Dermis microvascular lymphatic vessel endothelial cell (primary cell): ENCODE measurements around the gene LRIF1. TPM values are rescaled to one million over a fixed set of nuclear protein-coding genes. Genes with fewer than 3 reads are reported as not detected.
"Not testable (repeated sequence)": the region's sequence is repeated elsewhere in the genome, so short reads cannot be mapped to it uniquely, and the experiment has no call there.

Source experiments
- DNase-seq, 2 donors: peaks; one replicate each; pipeline versions ENCODE4 v3.0.0 to v3.0.0-alpha.2; 2010; ENCODE audit warnings: low read depth in 2 of 2
- total RNA-seq: library from RNA; depleted of rRNA; stranded (reverse); fragments of >200 nt; gene quantifications from 2 replicates; pipeline ENCODE4 v1.2.1, GENCODE V29; 2014

The LRIF1 gene, protein sequence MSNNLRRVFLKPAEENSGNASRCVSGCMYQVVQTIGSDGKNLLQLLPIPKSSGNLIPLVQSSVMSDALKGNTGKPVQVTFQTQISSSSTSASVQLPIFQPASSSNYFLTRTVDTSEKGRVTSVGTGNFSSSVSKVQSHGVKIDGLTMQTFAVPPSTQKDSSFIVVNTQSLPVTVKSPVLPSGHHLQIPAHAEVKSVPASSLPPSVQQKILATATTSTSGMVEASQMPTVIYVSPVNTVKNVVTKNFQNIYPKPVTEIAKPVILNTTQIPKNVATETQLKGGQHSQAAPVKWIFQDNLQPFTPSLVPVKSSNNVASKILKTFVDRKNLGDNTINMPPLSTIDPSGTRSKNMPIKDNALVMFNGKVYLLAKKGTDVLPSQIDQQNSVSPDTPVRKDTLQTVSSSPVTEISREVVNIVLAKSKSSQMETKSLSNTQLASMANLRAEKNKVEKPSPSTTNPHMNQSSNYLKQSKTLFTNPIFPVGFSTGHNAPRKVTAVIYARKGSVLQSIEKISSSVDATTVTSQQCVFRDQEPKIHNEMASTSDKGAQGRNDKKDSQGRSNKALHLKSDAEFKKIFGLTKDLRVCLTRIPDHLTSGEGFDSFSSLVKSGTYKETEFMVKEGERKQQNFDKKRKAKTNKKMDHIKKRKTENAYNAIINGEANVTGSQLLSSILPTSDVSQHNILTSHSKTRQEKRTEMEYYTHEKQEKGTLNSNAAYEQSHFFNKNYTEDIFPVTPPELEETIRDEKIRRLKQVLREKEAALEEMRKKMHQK
- 8.5 and 9.4 TPM in 2 replicates for total RNA-seq

DNA sequence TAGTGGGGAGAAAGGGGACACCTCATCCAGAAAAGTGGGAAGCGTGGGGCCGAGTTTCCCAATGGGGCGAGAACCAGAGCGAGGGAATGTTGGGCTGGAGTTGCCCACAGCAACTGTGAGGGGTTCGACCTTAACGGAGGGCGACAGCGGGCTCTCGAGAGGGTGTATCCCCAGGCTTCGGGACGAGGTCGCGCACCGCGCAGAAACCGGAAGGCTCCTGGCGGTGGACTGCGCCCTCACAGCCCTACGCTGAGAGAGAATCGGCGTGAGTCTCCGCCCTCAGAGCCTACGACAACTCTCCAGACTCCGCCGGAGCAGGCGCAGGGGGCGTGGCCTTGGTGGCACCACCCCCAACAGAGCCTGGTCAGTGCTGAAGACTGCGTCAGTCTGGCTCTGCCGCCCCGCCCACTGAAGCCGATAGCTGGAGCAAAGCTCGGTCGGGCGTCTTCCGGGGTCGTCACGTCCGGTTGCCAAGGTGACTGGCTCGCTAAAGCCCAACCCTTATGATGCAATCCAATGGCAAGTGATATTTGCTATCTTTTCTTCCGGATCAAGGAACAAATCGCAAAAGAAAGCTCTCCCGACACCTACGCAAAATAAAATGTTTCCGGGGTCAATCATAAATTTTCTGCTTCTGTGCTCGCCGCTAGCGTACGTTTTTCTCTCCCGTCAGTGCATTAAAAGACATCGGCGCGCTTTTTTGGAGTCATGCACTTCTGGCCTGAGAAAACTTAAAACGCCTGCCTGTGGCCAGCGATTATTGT, at the start of gene LRIF1:
Gene LRIF1, minus strand, starts transcription at position 232 of the 764 bp plus-strand sequence. CDS start 234 bp downstream, outside the sequence.
- peak; percentile 98 to 100 for DNase-seq

DNA sequence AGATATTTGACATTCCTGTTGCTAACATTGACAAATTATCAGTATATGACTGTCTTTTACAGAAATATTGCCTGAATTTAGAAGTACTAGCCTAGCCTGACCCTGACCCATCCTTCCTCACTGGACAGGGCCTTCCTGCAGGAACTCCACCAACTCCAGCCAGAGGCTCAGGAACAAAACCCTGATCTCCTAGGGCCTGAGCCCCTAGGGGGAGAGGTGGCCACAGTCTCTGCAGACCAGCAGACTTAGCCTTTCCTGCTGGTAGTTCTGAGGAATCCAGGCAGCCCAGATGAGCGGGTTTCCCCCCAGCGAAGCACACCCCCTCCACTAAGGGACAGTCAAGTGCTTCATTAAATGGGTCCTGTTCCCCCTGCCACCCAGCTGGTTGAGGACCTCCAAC, 44.3 kb upstream of the LRIF1 start:
- DNase-seq = no peak

DNA sequence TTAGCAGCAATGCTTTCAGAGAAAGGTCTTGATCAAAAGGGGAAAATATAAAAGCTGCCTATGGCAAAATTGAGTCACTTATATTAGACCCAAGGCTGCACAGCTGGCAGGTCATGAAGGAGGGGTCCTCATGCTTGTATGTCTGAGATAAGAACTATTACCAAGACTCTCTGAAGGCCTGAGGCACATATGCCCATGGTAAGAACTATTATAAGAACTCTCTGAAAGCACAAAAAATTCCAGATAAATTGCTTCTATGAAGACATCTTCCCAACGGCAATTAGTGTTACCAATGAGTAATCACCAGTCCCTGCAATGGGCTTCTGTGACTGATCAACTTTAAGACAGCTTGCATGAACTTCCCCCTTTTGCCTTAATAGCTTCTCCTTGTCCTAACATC, 42.8 kb upstream of the LRIF1 start:
- no peak for DNase-seq

DNA sequence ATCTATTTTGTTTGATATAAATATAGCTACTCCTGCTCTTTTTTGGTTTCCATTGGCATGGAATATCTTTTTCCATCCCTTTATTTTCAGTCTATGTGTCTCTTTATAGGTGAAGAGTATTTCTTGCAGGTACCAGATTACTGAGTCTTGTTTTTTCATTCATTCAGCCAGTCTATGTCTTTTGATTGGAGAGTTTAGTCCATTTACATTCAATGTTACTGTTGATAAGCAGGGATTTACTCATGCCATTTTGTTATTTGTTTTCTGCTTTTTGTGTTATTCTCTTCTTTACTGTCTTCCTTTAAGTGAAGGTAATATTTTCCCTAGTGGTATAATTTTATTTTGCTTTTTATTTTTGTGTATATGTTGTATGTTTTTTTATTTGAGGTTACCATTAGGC, 35.9 kb upstream of the LRIF1 start:
- not testable (repeated sequence) for DNase-seq

DNA sequence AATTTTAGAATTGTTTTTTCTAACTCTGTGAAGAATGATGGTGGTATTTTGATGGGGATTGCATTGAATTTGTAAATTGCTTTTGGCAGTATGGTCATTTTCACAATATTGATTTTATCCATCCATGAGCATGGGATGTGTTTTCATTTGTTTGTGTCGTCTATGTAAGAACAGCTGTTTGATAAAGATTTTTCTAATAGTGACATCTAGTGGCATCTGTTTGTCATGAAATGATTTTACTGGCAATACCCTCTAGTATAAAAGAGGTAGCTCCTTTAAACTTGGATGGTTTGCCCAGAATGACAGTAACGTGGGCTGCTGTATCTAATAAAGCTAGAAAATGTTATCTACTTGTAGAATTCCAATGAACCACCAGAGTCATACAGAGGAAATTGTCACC, 28.6 kb upstream of the LRIF1 start:
- DNase-seq = peak; percentile 1 to 12

DNA sequence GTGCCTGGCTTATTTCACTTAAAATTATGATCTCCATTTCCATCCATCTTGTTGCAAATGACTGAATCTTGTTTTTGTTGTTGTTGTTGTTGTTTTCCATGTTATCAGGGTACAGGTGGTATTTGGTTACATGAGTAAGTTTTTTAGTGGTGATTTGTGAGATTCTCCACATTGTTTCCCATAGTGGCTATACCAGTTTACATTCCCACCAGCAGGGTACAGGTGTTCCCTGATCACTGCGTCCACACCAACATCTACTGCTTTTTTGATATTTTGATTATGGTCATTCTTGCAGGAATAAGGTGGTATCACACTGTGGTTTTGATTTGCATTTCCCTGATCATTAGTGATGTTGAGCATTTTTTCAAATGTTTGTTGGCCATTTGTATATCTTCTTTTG, 27.6 kb upstream of the LRIF1 start:
- DNase-seq = not testable (repeated sequence)

DNA sequence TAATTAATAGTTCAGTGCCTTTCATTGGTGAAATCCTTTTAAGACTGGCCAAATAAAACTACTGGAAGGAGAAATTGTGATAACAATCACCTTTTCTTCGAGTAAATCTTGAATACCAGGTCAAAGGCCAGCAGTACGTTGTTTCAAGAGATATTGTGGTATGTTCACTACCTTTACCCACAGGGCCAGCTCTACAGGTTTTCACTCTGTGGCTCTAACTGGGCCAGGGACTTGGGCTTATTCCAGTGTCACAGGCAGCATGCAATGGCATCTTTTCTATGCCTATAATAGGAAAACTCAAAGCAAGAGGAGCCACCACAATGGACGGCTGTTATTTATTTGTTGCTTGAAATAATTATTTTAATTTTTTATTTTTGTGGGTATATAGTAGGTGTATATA, 26.8 kb upstream of the LRIF1 start:
- no peak for DNase-seq

DNA sequence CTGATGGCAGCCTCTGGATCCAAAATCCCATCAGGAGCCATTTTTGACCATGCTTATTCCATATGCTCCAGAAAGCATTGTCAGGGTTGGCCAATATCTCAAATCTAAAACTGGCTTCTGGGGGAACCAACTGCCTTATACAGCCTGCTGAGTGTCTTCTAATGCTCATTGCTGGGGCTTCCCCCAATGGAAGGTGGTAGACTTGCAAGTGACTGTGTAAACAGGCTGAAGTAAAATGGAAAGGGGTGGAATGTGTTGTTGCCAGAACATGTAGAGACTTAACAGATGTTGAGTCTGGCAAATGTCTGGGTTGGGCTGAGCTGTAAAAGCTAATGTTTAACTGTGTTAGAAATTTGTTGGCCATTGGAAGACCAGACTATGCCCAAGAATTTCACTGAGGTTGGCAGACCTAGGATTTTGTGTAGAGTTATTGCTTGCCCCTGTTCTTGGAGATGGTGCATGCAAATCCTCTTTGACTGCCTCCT, 22.7 kb upstream of the LRIF1 start:
- no peak for DNase-seq

DNA sequence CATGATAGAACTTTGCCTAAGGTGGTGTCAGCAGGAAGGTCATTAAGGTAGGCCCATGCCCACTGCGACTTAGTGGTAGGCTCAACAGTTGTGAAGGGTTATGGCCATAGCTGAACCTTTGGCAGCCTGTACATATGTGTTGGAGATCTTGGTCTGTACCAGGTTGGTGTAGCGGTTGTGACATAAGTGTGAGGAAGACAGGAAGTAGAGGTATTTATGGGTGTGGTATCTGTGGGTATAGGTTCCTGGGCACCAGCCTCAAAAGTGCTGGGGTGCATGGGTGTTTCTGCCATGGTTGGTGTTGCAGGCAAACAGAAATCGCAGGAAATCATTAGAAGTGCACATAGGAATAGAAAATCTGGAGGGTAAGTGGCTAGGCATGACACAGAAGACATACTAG, 18.6 kb upstream of the LRIF1 start:
- DNase-seq = no peak

DNA sequence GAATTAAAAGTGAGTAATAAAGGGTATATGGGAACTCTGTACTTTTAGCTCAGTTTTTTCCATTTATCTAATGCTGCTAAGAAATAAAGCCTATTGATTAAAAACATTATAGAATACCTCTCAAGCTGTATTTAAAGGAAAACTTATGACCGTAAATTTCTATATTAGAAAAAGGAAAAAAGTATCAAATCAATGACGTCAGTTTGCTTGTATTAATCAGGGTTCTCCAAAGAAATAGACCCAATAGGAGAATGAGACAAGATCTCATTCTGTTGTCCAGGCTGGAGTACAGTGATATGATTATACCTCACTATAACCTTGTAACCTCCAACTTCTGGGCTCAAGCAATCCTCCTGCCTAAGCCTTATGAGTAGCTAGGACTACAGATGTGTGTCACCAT, 15.4 kb upstream of the LRIF1 start:
- no peak for DNase-seq

DNA sequence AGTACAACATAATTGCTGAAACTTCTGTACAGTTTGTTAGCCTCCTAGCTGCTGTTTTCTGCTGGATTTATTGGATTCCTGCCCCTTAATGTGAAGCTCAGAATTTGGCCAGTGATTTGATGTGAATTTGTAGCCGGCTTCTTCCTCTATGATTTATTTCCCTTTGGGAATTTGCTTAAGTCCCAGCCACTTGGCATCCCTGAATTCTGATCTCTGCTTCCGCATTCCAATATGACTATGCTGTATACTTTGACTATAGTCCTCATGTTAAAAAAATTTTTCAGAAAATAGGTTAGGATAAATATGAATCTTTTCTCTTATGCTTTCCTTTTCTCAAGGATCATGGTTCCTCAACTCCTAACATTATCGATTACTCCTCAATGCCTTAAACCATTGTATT, 12.4 kb upstream of the LRIF1 start:
- no peak for DNase-seq

DNA sequence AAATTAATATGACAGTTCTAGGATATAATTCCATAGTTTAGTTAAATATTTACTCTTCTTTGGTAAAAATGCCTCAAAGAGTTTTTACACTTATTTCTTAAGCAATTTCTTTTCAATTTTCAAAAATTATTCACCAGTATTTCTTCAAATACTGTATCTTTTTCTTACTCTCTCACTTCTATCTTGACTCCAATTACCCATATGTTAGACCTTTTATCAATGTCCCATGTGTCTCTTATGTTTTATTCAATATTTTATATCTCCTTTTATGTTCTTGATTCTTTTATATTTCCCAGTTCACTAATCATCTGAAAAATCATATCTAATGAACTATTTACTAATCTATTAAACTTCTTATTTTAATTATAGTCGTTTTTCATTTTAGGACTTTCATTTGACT, 11.5 kb upstream of the LRIF1 start:
- no peak for DNase-seq

DNA sequence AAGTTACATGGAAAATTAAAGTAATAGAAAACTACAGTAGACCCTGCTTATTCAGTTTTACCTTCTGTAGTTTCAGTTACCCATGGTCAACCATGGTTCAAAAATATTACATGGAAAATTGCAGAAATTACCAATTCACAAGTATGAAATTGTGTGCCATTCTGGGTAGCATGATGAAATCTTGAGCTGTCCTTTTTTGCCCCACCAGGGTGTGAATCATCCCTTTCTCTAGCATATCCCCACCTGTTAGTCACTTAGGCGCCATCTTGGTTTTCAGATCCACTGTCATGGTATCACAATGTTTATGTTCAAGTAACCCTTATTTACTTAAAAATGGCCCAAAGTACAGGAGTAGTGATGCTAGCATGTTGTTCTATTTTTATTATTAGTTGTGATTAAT, 3.5 kb upstream of the LRIF1 start:
- DNase-seq = no peak

DNA sequence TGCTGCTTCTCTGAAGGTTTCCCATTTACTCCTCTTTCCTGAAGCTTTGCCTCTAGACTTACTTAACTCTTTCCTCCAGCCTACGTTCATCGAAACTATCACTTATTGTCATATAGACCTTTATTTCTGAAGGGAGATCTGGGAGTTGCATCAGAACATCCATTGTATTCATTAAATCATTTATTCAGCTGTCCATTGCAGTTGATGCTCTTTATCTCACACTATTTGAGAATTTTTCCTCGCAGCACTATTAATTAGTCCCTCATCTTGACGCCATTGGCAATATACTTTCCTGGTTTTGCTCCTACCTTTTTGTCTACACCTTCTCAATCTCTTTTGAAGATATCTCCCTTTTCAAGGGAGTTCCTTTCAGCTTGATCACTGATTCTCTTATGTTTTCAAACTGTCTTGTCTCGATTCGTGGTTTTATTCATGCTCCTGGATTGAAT, 757 bp upstream of the LRIF1 start:
- no peak for DNase-seq

DNA sequence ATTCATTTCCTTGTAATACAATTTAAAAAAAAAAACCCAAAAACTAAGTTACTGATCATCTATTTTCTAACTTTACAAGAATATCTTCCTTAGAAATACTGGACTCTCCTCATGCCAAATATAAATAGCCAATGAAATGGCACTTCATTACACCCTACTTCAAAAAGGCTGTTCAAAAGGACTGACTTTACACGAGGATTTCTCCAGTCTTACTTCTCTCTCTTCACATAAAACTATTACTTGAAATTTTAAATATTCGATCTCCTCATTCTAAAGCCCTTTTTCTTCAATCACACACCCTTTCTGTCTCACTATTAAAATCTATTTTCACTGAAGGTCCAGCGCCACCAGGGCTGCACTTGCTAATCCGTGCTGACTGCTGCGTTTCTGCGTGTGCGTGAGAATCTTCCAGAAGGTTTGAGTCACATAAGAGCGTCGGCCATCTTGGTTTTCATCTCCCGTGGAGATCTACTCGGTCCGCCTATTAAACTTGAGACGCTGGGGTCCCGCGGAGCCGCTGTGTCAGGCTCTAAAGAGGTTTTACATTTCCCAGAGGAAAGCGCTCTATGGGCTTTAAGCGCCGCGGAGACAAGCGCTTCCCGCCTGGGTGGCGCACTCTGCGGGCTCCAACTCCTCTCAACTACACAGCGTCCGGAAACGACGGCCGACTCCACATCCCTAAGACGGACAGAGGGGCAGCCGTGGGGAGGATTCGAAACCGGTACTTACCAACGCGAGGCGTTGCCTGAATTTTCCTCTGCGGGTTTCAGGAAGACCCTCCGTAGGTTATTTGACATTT, 631 bp downstream of the LRIF1 start:
- DNase-seq = peak; percentile 71 to 83

DNA sequence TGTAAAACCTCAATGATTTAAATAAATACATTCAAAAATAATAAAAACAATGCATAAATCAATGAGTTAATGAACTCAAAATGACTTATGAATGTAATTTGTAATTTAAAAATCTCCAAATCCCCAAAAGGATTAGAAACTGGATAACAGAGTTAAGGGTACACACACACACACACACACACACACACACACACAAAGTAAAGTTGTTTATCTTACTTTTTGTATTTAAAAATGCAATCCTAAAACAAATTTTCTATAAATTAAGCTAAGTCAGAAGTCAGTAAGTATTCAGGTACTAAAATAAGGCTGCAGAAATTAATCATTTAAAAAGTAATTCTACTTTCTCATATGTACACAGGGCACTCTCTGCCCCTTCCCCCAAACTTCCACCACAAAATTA, 1.8 kb downstream of the LRIF1 start:
- no peak for DNase-seq

DNA sequence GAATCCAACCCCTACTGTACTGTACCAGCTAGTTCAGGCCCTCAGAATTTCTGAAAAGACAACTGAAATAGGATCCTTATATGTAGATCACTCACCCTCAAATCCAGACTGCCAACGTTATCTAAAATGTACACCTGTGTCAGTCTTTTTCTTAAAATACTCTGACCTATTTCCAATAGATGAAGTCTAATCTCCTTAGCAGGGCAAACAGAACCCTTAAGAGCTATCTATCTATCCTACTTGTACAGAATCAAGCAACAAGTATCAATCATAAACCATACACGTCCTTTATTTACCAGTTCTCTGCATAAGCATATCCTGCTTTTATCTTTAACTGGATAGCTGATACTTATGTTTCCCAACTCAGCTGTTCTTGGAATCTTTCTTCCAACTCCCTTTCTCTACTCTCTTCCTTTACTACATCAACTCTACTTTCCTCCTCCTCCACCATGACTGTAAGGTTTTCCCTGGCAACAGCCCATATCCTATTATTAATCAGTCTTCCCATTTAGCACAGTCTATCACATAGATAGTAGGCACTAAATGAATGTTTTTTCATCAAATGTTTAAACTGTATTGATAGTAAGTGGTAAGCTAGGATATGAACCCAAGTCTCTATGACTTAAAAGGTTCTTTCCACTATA, 2.8 kb downstream of the LRIF1 start:
- DNase-seq = no peak

DNA sequence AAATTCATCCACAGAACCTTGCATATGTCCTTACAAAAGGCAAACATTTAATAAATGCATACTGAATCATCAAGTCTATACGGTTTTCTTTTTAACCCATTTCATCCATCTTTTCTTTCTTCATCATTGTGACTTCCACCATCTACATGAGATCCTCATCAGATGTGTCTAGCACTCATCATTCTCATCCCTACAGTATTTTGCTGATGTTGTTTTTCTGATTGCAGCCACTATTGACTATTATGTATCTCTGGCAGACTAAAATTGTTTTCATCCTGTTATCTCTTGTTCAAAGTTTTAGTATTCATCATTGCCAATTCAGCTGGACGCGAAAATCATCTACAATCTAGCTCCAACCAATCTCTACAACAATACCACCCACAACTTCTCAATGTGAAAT, 5.9 kb downstream of the LRIF1 start:
- DNase-seq = no peak

DNA sequence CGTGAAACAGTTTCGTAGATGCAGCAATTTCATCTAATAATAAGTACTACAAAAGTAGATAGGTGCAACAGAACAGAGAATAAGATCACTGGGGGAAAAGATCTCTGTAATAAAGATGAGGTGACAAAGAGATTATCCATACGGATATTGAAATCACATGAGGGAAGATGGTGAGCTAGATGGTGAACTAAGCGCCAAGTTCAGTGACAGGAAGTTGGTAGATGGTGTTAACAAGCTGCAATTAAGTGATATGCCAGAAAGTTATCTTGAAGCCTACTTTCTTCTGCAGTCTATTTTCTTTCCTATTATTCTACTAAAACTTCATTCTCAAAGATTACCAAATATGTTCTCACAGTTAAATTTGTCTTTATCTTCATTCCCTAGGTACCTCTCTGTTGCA, 7.1 kb downstream of the LRIF1 start:
- no peak for DNase-seq

DNA sequence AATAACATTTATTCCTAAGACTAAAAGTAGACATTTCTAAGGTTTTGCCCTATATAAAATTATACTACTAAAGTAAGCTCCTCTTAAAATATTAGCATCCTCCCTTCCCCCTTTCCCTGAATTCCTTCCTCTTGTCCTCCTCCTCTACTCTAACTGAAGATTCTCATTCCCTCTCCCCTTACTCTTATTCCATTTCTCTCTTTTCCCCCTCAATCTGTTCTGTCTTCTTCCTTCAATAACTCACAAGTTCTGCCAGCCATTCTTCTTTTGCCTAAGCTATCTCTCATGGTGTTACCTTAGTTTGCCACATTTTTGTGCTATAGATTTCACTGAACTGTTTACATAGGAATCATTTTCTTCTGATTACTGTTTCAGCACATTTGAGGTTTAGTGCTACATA, 10.7 kb downstream of the LRIF1 start:
- DNase-seq = no peak

DNA sequence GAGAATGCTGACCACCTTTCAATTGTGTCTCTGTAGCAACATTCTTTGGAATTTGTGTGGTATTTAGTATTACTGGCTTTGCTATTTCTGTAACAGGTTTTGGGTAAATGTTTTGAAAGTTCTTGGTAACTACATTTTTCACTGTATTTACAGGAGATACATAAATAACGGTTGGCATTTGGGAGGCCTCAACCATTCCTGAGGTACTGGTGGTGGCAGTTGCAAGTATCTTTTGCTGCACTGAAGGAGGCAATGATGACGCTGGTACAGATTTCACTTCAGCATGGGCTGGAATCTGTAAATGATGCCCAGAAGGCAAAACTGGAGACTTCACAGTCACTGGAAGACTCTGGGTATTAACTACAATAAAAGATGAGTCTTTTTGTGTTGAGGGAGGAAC, 11.7 kb downstream of the LRIF1 start:
- no peak for DNase-seq
